Right atrium auricular region (tissue), 2 donors: ENCODE results near the gene LY6G6C. TPM values are rescaled to one million over a fixed set of nuclear protein-coding genes. Genes with fewer than 3 reads are reported as not detected.

ENCODE experiments used
- DNase-seq: peaks from one replicate; pipeline ENCODE4 v3.0.0-alpha.2; 2019; ENCODE audit warnings: low spot score
- H3K27ac ChIP-seq, 2 donors: fragments of 200-600 bp; sonication (generic); 1 replicate in 1 of 2; 2 replicates in 1 of 2; pipeline ENCODE4 v1.5.1; 2016 to 2019
- H3K27me3 ChIP-seq, 2 donors: fragments of 200-600 bp; sonication (generic); one replicate each; pipeline versions ENCODE4 v1.5.1 to v1.6.0; 2017 to 2019
- H3K36me3 ChIP-seq: fragments of 200-600 bp; sonication (generic); one replicate; pipeline ENCODE4 v1.5.1; 2016
- H3K4me1 ChIP-seq, 2 donors: fragments of 200-600 bp; sonication (generic); one replicate each; pipeline versions ENCODE4 v1.5.1 to v1.6.0; 2017 to 2019
- H3K4me3 ChIP-seq, 2 donors: fragments of 200-600 bp; sonication (generic); 1 replicate in 1 of 2; 2 replicates in 1 of 2; pipeline ENCODE4 v1.5.1; 2017 to 2019; ENCODE audit warnings: mild to moderate bottlenecking in 1 of 2, moderate library complexity in 1 of 2
- H3K9me3 ChIP-seq, 2 donors: fragments of 200-600 bp; sonication (generic); one replicate each; pipeline ENCODE4 v1.5.1; 2019
- total RNA-seq, 2 donors: library from RNA; depleted of rRNA; stranded (reverse); fragments of >200 nt; gene quantifications; one replicate each; pipeline ENCODE4 v1.1.0, GENCODE V29; 2016
- TF ChIP-seq, protein P1 (sequence below), 2 donors: fragments of 200-600 bp; sonication (generic); IDR thresholded peaks; one replicate each; pipeline ENCODE4 v1.5.1; 2019; ENCODE audit warnings: antibody characterized with exemption in 2 of 2

The LY6G6C gene
- total RNA-seq = 1 to 10 TPM in 1 of 2 donors, not detected in 1; 1.3 TPM

- no peak for DNase-seq
- peaks cover 0 to 5% of the 10 kb centered on the region in 2 donors for H3K4me1 ChIP-seq
- peaks cover 6% of the 10 kb centered on the region for H3K36me3 ChIP-seq
- no peaks in the 10 kb centered on the region for H3K9me3 ChIP-seq
- H3K4me3 ChIP-seq = no peak within 1 kb of the TSS
- TF ChIP-seq, protein P1, sequence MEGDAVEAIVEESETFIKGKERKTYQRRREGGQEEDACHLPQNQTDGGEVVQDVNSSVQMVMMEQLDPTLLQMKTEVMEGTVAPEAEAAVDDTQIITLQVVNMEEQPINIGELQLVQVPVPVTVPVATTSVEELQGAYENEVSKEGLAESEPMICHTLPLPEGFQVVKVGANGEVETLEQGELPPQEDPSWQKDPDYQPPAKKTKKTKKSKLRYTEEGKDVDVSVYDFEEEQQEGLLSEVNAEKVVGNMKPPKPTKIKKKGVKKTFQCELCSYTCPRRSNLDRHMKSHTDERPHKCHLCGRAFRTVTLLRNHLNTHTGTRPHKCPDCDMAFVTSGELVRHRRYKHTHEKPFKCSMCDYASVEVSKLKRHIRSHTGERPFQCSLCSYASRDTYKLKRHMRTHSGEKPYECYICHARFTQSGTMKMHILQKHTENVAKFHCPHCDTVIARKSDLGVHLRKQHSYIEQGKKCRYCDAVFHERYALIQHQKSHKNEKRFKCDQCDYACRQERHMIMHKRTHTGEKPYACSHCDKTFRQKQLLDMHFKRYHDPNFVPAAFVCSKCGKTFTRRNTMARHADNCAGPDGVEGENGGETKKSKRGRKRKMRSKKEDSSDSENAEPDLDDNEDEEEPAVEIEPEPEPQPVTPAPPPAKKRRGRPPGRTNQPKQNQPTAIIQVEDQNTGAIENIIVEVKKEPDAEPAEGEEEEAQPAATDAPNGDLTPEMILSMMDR (IDR thresholded peaks at IDR 0.05) = no peak
- no peak within 1 kb of the TSS for H3K27ac ChIP-seq
- H3K27me3 ChIP-seq = no peaks in the 10 kb centered on the region
These were observed at the start of gene LY6G6C for GRCh38 chr6:31721351-31722020. LY6G6C (minus strand) TSS chr6:31721746; CDS start chr6:31721679, 67 bp downstream.

DNA sequence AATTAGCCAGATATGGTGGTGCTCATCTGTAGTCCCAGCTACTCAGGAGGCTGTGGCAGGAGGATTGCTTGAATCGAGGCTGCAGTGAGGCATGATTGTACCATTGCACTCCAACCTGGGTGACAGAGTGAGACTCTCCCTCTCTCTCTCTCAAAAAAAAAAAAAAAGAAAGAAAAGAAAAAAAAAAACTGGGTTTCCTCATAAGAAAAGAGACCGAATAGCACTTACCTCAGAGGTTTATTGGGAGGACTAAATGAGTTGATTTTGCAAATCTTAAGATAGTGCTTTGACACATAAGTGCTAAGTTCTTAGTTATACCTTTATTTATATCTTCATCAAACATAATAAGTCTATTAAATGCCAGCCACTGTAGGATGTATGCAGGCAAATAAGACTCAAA is 49.3 kb upstream of the LY6G6C start:
- Histone ChIP-seq H3K4me1 (peaks cover 0 to 3% of the 10 kb centered on the region in 2 donors), H3K36me3 (no peaks in the 10 kb centered on the region), H3K27me3 (no peaks in the 10 kb centered on the region), H3K4me3 (no peak overlapping the region), H3K9me3 (no peaks in the 10 kb centered on the region), H3K27ac (no peak overlapping the region)
- TF ChIP-seq, protein P1 (IDR thresholded peaks at IDR 0.05) = no peak
- no peak for DNase-seq

- DNase-seq = peak; percentile 67
- no peak overlapping the region for H3K27ac ChIP-seq
- H3K9me3 ChIP-seq = no peaks in the 10 kb centered on the region
- no peaks in the 10 kb centered on the region for H3K36me3 ChIP-seq
- no peaks in the 10 kb centered on the region for H3K27me3 ChIP-seq
- H3K4me1 ChIP-seq = peaks cover 0 to 4% of the 10 kb centered on the region in 2 donors
- H3K4me3 ChIP-seq = no peak overlapping the region
- TF ChIP-seq, protein P1 (IDR thresholded peaks at IDR 0.05) = peak; percentile 44 to 75
These were observed 48.3 kb upstream of the LY6G6C start for GRCh38 chr6:31769684-31770371.

- no peak for DNase-seq
- TF ChIP-seq, protein P1 (IDR thresholded peaks at IDR 0.05) = no peak
- Histone ChIP-seq H3K36me3 (no peaks in the 10 kb centered on the region), H3K27ac (no peak overlapping the region), H3K4me1 (peaks cover 0 to 4% of the 10 kb centered on the region in 2 donors), H3K9me3 (no peaks in the 10 kb centered on the region), H3K4me3 (no peak overlapping the region), H3K27me3 (no peaks in the 10 kb centered on the region)
These were observed 47.1 kb upstream of the LY6G6C start for GRCh38 chr6:31768363-31769257.

DNA sequence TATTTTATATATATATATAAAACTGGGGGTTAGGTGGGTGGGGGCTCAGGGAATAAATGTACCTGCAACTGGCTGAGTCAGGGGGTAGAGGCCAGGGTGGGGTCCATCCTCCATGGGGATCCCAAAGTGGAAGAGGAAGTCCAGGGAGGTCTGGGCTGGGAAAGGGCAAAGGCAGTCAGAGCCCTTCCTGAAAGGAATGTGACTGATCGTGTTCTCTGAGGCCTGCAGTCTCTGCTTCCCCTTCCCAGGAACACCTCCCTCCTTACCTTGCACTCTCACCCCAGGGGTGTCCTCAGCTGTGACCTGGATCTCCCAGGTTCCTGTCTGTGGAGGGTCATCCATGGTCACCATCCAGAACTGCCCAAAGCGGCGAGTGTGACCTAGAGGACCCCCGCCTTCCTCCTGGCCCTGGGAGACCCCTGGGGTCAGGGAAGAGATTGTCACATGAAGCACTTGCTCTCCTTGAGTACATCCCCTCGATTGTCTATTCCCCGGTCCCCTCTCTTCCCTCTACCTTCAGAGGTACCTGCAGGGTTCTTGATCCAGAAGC is 45.6 kb upstream of the LY6G6C start:
- TF ChIP-seq, protein P1 (IDR thresholded peaks at IDR 0.05) = no peak
- no peak for DNase-seq
- Histone ChIP-seq H3K27ac (no peak overlapping the region), H3K4me3 (no peak overlapping the region), H3K36me3 (no peaks in the 10 kb centered on the region), H3K27me3 (no peaks in the 10 kb centered on the region), H3K9me3 (no peaks in the 10 kb centered on the region), H3K4me1 (peaks cover 0 to 4% of the 10 kb centered on the region in 2 donors)
